GM10248 (cell line): ENCODE results near the gene PCNP.
A peak's percentile ranks its signal among the peaks of the same experiment; 100 is the strongest.

Experiments
- CTCF ChIA-PET: fragments of 300-600 bp; sonication (Branson Sonifier 250); formaldehyde crosslinking; extraction: SDS; loops from one replicate; lab custom pipeline; 2021; ENCODE audit warnings: antibody characterized with exemption; lab: Yijun Ruan, JAX
- POLR2A ChIA-PET: fragments of 350-650 bp; sonication (Branson Sonifier 250); formaldehyde crosslinking; extraction: SDS; loops from one replicate; lab custom pipeline; 2020; ENCODE audit warnings: antibody characterized with exemption; lab: Yijun Ruan, JAX
- DNase-seq: peaks from one replicate; pipeline ENCODE4 v3.0.0; 2012; ENCODE audit errors: extremely low spot score
- TF ChIP-seq, protein P1 (sequence below): IDR thresholded peaks from 2 replicates; pipeline ENCODE4 v1.5.1; 2012; ENCODE audit warnings: mild to moderate bottlenecking, low read depth; ENCODE audit errors: extremely low read depth, missing control alignments, control extremely low read depth

The PCNP gene

GRCh38 chr3:101573449-101574387 lies at the start of gene PCNP:
Gene PCNP, plus strand, starts transcription at chr3:101574180. Its CDS starts 36 bp downstream, at chr3:101574216.
- TF ChIP-seq, protein P1, sequence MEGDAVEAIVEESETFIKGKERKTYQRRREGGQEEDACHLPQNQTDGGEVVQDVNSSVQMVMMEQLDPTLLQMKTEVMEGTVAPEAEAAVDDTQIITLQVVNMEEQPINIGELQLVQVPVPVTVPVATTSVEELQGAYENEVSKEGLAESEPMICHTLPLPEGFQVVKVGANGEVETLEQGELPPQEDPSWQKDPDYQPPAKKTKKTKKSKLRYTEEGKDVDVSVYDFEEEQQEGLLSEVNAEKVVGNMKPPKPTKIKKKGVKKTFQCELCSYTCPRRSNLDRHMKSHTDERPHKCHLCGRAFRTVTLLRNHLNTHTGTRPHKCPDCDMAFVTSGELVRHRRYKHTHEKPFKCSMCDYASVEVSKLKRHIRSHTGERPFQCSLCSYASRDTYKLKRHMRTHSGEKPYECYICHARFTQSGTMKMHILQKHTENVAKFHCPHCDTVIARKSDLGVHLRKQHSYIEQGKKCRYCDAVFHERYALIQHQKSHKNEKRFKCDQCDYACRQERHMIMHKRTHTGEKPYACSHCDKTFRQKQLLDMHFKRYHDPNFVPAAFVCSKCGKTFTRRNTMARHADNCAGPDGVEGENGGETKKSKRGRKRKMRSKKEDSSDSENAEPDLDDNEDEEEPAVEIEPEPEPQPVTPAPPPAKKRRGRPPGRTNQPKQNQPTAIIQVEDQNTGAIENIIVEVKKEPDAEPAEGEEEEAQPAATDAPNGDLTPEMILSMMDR: peak; percentile 71
- peak; percentile 93 for DNase-seq
- ChIA-PET CTCF (interaction anchor here (0.6 to 3.9 kb wide), 27 partner anchors 11 to 866 kb away, joined by 3 to 39 read pairs (median 4); partner anchors contain the start of genes CEP97, TRMT10C and ZBTB11), POLR2A (interaction anchor here (0.6 to 2.8 kb wide), 7 partner anchors 8 to 1240 kb away, joined by 3 to 17 read pairs (median 3); partner anchors contain the start of gene TRMT10C)

DNA sequence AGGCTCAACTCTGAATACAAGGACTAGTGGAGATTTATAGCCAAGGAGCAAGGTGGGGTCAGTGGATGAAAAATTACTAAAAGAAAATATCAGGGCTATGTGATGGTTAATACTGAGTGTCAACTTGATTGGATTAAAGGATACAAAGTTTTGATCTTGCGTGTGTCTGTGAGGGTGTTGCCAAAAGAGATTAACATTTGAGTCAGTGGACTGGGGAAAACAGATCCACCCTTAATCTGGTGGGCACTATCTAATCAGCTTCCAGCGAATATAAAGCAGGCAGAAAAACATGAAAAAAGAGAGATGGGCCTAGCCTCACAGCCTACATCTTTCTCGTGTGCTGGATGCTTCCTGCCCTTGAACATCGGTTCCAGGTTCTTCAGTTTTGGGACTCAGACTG lies 46.5 kb upstream of the PCNP start:
- TF ChIP-seq, protein P1: no peak
- DNase-seq: no peak
- CTCF ChIA-PET: no interaction called here
- POLR2A ChIA-PET: no interaction called here

DNA sequence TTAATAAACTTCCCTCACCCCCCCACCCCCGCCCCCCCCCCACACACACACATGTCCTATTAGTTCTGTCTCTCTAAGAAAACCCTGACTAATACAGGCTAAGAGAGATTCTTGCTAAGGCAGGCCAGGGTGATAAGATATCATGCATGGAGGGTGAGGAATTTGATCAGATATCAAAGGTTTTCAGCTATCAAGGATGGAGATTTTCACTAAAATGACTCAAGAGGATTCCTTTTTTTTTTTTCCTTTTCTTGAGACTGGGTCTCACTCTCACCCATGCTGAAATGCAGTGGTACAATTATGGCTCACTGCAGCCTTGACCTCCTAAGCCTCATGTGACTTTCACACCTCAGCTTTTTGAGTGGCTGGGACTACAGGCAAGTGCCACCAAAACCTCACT lies 46.1 kb upstream of the PCNP start:
- POLR2A ChIA-PET: no interaction called here
- TF ChIP-seq, protein P1: no peak
- CTCF ChIA-PET: interaction anchor here (1.2 kb wide), 1 partner anchor 10 kb away, joined by 3 read pairs; no protein-coding TSS in a partner anchor
- DNase-seq: no peak

DNA sequence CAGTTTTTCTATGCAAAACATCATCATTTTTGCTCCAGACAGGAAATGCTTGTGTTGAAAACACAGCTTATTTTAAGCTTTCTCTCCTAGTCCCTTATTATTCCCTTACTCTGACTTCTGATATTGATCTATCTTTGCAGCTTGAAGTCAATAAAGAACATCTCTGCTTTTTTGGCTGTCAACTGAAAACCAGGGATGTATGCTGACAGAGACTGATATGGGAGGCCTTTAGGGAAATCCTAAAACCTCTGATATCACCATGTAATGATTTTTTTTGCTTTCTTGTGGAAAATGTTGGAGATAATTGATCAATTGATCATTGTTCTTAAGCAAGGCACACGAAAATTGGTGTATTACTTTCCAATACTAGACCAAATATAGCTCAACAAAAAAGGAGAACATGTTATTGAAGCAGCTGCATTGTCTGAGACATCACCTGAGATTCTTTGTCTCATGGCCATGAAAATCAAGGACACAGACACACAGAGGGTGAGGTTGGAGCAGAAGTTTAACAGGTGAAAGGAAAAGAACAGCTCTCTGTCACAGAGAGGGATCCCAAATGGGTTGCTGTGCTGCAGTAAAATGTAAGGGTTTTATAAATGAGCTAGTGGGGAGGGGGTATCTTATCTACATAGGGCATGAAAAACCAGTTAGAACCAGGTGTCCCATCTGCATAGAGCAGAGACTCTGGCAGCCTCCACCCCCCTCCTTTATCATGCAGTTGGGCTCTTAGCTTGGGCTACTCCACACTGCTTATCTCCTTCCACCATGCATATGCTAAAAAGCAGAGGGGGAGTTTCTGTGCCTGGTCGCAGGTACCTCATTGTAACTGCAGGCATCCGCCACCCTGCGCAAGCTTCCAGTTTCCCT lies 43.9 kb upstream of the PCNP start:
- TF ChIP-seq, protein P1: no peak
- CTCF ChIA-PET: interaction anchor here (0.9 to 1.6 kb wide), 2 partner anchors 9 to 44 kb away, joined by 4 read pairs; partner anchors contain the start of gene PCNP
- DNase-seq: no peak
- POLR2A ChIA-PET: no interaction called here

DNA sequence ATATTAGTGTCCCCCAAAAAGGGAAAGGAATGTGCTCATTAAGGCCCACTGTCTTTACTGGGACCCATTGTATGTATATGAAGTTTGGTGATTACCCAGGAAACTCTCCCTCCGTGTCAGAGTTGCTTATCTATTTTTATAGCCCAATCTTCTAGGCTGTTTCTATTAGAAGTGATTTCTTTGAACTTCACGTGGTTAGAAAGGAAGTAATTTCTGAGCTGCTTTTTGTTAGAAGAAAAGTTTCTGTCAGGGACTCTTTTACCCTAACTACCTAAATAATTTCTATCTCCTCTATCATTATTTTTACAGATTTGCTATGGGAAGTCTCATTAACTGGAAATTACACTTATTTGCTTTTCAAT lies 43.3 kb upstream of the PCNP start:
- TF ChIP-seq, protein P1: no peak
- CTCF ChIA-PET: interaction anchor here (1.6 kb wide), 1 partner anchor 10 kb away, joined by 4 read pairs; no protein-coding TSS in a partner anchor
- POLR2A ChIA-PET: no interaction called here

More for the DNA sequence above, 43.3 kb upstream of the PCNP start:
- DNase-seq: no peak
